Glutamatergic neuron (in vitro differentiated cells): ENCODE results near the gene ZNF850. TPM values are rescaled to one million over a fixed set of nuclear protein-coding genes. Genes with fewer than 3 reads are reported as not detected.
"Not testable (repeated sequence)": the region's sequence is repeated elsewhere in the genome, so short reads cannot be mapped to it uniquely, and the experiment has no call there.

Source experiments
- DNase-seq: peaks from one replicate; pipeline ENCODE4 v3.0.0; 2022
- H3K27ac Mint-ChIP-seq: one replicate; pipeline ENCODE4 v1.8.0; 2020; ENCODE audit warnings: mild to moderate bottlenecking, mixed read lengths, inconsistent platforms; ENCODE audit not compliant: unreplicated experiment
- H3K27me3 Mint-ChIP-seq: one replicate; pipeline ENCODE4 v1.8.0; 2020; ENCODE audit warnings: mild to moderate bottlenecking, moderate library complexity, mixed read lengths, inconsistent platforms; ENCODE audit not compliant: unreplicated experiment
- H3K36me3 Mint-ChIP-seq: one replicate; pipeline ENCODE4 v1.8.0; 2020; ENCODE audit warnings: mild to moderate bottlenecking, mixed read lengths, inconsistent platforms; ENCODE audit not compliant: unreplicated experiment
- H3K4me1 Mint-ChIP-seq: one replicate; pipeline ENCODE4 v1.8.0; 2020; ENCODE audit warnings: mild to moderate bottlenecking, low read depth, mixed read lengths, inconsistent platforms; ENCODE audit not compliant: unreplicated experiment
- H3K4me3 Mint-ChIP-seq: one replicate; pipeline ENCODE4 v1.8.0; 2020; ENCODE audit warnings: mild to moderate bottlenecking, mixed read lengths, inconsistent platforms; ENCODE audit not compliant: unreplicated experiment
- H3K9me3 Mint-ChIP-seq: one replicate; pipeline ENCODE4 v1.8.0; 2020; ENCODE audit warnings: mild to moderate bottlenecking, moderate library complexity, mixed read lengths, inconsistent platforms; ENCODE audit not compliant: unreplicated experiment
- CTCF ChIP-seq: fragments of 200-600 bp; sonication (generic); IDR thresholded peaks from one replicate; pipeline ENCODE4 v1.5.0; 2021; ENCODE audit not compliant: partially characterized antibody, unreplicated experiment
- total RNA-seq: library from RNA; stranded (reverse); fragmentation: NEBNext Ultra II Directional; extraction: Animal tissue kit (Norgen Biotek cat#: 25700); gene quantifications from one replicate; pipeline ENCODE4 v1.2.1, GENCODE V29; 2021; ENCODE audit not compliant: unreplicated experiment

ZNF850 gene
- total RNA-seq, 1 donor from 2014 or later, result 3.8 TPM

GRCh38 chr19:36745870-36746269, 26.7 kb downstream of the ZNF850 start:
- TF ChIP-seq CTCF, result no peak
- no peak for DNase-seq
- Mint-ChIP-seq H3K27me3 (no peaks in the 10 kb centered on the region), H3K4me3 (no peak overlapping the region), H3K27ac (no peak overlapping the region), H3K36me3 (peaks cover 55% of the 10 kb centered on the region), H3K9me3 (peaks cover 33% of the 10 kb centered on the region), H3K4me1 (no peaks in the 10 kb centered on the region)

- DNase-seq, H3K4me3 Mint-ChIP-seq: not testable (repeated sequence)
- peaks cover 45% of the 10 kb centered on the region for H3K36me3 Mint-ChIP-seq
Measured at GRCh38 chr19:36736166-36736565, 36.4 kb downstream of the ZNF850 start.

DNA sequence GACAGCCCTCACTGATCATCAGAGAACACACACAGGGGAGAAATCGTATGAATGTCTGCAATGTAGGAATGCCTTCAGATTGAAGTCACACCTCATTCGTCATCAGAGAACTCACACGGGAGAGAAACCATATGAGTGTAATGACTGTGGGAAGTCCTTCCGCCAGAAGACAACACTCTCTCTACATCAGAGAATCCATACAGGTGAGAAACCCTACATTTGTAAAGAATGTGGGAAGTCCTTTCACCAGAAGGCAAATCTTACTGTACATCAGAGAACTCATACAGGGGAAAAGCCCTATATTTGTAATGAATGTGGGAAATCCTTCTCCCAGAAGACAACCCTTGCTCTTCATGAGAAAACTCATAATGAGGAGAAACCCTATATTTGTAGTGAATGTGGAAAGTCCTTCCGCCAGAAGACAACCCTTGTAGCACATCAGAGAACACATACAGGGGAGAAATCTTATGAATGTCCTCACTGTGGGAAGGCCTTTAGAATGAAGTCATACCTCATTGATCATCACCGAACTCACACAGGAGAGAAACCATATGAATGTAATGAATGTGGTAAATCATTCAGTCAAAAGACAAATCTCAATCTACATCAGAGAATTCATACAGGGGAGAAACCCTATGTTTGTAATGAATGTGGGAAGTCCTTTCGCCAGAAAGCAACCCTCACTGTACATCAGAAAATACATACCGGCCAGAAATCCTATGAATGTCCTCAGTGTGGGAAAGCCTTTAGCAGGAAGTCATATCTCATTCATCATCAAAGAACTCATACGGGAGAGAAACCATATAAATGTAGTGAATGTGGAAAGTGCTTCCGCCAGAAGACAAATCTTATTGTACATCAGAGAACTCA, 52.7 kb downstream of the ZNF850 start:
- H3K9me3 Mint-ChIP-seq, result peaks cover 35% of the 10 kb centered on the region
- peaks cover 67% of the 10 kb centered on the region for H3K36me3 Mint-ChIP-seq
- no peaks in the 10 kb centered on the region for H3K4me1 Mint-ChIP-seq
- no peaks in the 10 kb centered on the region for H3K27me3 Mint-ChIP-seq
- no peak for TF ChIP-seq CTCF
- no peak for DNase-seq
- H3K4me3 Mint-ChIP-seq, result no peak overlapping the region
- H3K27ac Mint-ChIP-seq, result no peak overlapping the region

More at GRCh38 chr19:36736166-36736565, 36.4 kb downstream of the ZNF850 start:
- H3K4me1 Mint-ChIP-seq, H3K27me3 Mint-ChIP-seq, H3K27ac Mint-ChIP-seq: not testable (repeated sequence)
- H3K9me3 Mint-ChIP-seq, result peaks cover 13% of the 10 kb centered on the region

- no peak for TF ChIP-seq CTCF
- H3K4me1 Mint-ChIP-seq, result no peaks in the 10 kb centered on the region
- H3K4me3 Mint-ChIP-seq, result no peak overlapping the region
- no peak for DNase-seq
- peaks cover 15% of the 10 kb centered on the region for H3K9me3 Mint-ChIP-seq
- H3K27me3 Mint-ChIP-seq, result peaks cover 1% of the 10 kb centered on the region
- H3K36me3 Mint-ChIP-seq, result peaks cover 60% of the 10 kb centered on the region
- H3K27ac Mint-ChIP-seq, result no peak overlapping the region
Measured at GRCh38 chr19:36709423-36709822, 63.2 kb downstream of the ZNF850 start.

GRCh38 chr19:36707134-36707533, 65.5 kb downstream of the ZNF850 start:
- TF ChIP-seq CTCF, result no peak
- H3K4me1 Mint-ChIP-seq, result no peaks in the 10 kb centered on the region
- H3K27me3 Mint-ChIP-seq, result peaks cover 1% of the 10 kb centered on the region
- peaks cover 21% of the 10 kb centered on the region for H3K9me3 Mint-ChIP-seq
- no peak for DNase-seq
- no peak overlapping the region for H3K27ac Mint-ChIP-seq
- peaks cover 42% of the 10 kb centered on the region for H3K36me3 Mint-ChIP-seq
- H3K4me3 Mint-ChIP-seq, result no peak overlapping the region
